Brain microvascular endothelial cell (primary cell): ENCODE data around the gene FGG.

Source experiments
- DNase-seq: peaks from one replicate; pipeline ENCODE4 v3.0.0-alpha.2; 2020
- H3K27ac ChIP-seq: fragments of 250-450 bp; sonication (Bioruptor Pico); 2 replicates; pipeline ENCODE4 v1.5.1; 2020; ENCODE audit warnings: mild to moderate bottlenecking, moderate library complexity
- H3K27me3 ChIP-seq: fragments of 250-450 bp; sonication (Bioruptor Pico); replicated peaks from 2 replicates; pipeline ENCODE4 v1.5.1; 2020; ENCODE audit warnings: mild to moderate bottlenecking
- H3K36me3 ChIP-seq: fragments of 250-450 bp; sonication (Bioruptor Pico); replicated peaks from 2 replicates; pipeline ENCODE4 v1.5.1; 2020; ENCODE audit warnings: mild to moderate bottlenecking
- H3K4me3 ChIP-seq: 2 replicates; pipeline ENCODE4 v1.5.1; 2011; ENCODE audit warnings: low read depth, mild to moderate bottlenecking, control low read depth, low read length, moderate library complexity
- in situ Hi-C: cut with HindIII; loops from 2 replicates; pipeline ENCODE4 v1.10.0; 2017; ENCODE audit warnings: low sequenced_read_pairs, low pct_ligation_motif_present
- TF ChIP-seq, protein P1 (sequence below): IDR thresholded peaks from 2 replicates; pipeline ENCODE4 v1.5.1; 2011; ENCODE audit warnings: low read depth, mild to moderate bottlenecking, moderate library complexity, low read length, control low read depth, inconsistent platforms; ENCODE audit errors: missing control alignments

FGG gene

DNA sequence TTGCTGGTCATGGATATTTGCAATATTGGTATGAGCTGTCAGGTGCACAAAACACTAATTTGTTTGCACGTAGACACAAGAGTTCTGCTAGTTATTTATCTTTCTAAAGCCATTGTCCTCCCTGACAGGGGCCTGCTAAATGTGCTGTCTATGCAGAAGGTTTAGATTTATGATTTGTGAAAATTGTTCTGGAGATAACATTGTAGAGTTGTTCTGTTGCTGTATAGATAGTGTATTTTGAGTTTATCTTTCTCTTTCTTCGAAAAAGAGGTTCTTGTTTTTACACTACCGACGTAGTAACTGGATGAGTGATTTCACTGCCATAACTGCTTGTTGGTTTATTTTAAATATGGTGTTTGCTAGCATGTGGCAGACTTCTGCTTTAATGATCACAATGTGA, 28.5 kb upstream of the FGG start:
- TF ChIP-seq, protein P1, sequence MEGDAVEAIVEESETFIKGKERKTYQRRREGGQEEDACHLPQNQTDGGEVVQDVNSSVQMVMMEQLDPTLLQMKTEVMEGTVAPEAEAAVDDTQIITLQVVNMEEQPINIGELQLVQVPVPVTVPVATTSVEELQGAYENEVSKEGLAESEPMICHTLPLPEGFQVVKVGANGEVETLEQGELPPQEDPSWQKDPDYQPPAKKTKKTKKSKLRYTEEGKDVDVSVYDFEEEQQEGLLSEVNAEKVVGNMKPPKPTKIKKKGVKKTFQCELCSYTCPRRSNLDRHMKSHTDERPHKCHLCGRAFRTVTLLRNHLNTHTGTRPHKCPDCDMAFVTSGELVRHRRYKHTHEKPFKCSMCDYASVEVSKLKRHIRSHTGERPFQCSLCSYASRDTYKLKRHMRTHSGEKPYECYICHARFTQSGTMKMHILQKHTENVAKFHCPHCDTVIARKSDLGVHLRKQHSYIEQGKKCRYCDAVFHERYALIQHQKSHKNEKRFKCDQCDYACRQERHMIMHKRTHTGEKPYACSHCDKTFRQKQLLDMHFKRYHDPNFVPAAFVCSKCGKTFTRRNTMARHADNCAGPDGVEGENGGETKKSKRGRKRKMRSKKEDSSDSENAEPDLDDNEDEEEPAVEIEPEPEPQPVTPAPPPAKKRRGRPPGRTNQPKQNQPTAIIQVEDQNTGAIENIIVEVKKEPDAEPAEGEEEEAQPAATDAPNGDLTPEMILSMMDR = no peak
- in situ Hi-C loops = no loop called here

GRCh38 chr4:154634058-154634457, 21.6 kb upstream of the FGG start:
- Histone ChIP-seq H3K27me3 (no peaks in the 10 kb centered on the region), H3K36me3 (no peaks in the 10 kb centered on the region), H3K27ac (no peak overlapping the region), H3K4me3 (no peak overlapping the region)
- no peak for DNase-seq
- TF ChIP-seq, protein P1 = no peak
- in situ Hi-C loops = no loop called here

More for the DNA sequence above, 28.5 kb upstream of the FGG start:
- H3K4me3 ChIP-seq = no peak overlapping the region
- H3K27me3 ChIP-seq = no peaks in the 10 kb centered on the region
- H3K27ac ChIP-seq = no peak overlapping the region
- no peak for DNase-seq
- no peaks in the 10 kb centered on the region for H3K36me3 ChIP-seq

GRCh38 chr4:154631828-154632227, 19.4 kb upstream of the FGG start:
- Histone ChIP-seq H3K27me3 (peaks cover 3% of the 10 kb centered on the region), H3K36me3 (no peaks in the 10 kb centered on the region), H3K4me3 (no peak overlapping the region), H3K27ac (no peak overlapping the region)
- no peak for DNase-seq
- TF ChIP-seq, protein P1 = no peak
- in situ Hi-C loops = no loop called here

GRCh38 chr4:154630324-154630723, 17.9 kb upstream of the FGG start:
- DNase-seq = no peak
- TF ChIP-seq, protein P1 = no peak
- Histone ChIP-seq H3K36me3 (no peaks in the 10 kb centered on the region), H3K4me3 (no peak overlapping the region), H3K27me3 (peaks cover 3% of the 10 kb centered on the region), H3K27ac (no peak overlapping the region)
- in situ Hi-C loops = no loop called here

DNA sequence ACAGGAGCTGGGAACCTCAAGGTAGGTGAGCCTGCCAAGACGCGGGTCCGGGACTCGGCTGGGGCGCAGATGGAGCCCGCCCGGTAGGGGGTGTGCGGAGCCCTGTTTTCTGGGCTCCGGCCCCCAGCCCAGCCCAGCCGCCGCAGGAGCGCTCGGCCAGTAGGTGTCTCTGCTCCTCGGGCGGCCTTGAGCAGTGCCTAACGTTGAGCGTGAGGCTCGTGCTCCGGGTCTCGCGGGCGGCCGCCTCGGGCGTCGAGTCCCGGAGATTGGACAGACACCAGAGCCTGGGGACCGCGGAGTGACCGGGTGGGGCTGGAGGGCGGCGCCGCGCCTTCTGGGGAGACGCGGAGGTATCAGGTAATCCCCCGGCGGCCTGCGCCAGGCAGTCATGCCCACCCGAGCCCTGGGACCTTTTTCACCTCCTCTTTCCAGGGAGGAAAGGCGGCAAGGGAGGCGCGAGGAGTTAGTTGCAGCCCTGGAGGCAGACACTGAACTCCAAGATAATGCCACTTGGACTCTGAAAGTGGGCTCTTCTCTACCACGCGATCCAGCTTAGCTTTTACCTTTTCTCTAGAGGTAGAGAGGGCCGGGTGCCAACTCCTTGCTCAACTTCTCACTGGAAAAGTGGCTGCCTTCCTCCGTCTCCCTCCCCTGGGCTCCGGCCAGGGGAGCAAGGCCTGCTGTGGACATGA, 14.5 kb upstream of the FGG start:
- H3K4me3 ChIP-seq = peak overlapping the region; percentile 45

More for the DNA sequence above, 14.5 kb upstream of the FGG start:
- no peaks in the 10 kb centered on the region for H3K36me3 ChIP-seq
- TF ChIP-seq, protein P1 = peak; percentile 72
- in situ Hi-C loops = no loop called here
- H3K27me3 ChIP-seq = peaks cover 3% of the 10 kb centered on the region
- DNase-seq = peak; percentile 51
- H3K27ac ChIP-seq = no peak overlapping the region
